KMS-11 (cell line): Measurements from ENCODE around the gene TSPAN18.

Source experiments
- H2AFZ ChIP-seq: fragments of 200-600 bp; sonication (generic); 2 replicates; pipeline ENCODE4 v1.6.1; 2016; ENCODE audit warnings: antibody characterized with exemption, mixed run types, low read depth
- H3K27ac ChIP-seq: fragments of 200-600 bp; sonication (generic); 2 replicates; pipeline ENCODE4 v1.6.1; 2016; ENCODE audit warnings: mild to moderate bottlenecking, mixed run types
- H3K27me3 ChIP-seq: fragments of 200-600 bp; sonication (generic); 2 replicates; pipeline ENCODE4 v1.6.1; 2017; ENCODE audit warnings: mild to moderate bottlenecking, low read depth, mixed run types, moderate library complexity; ENCODE audit not compliant: insufficient read depth
- H3K36me3 ChIP-seq: fragments of 200-600 bp; sonication (generic); 2 replicates; pipeline ENCODE4 v1.6.1; 2017; ENCODE audit warnings: mild to moderate bottlenecking, mixed run types; ENCODE audit not compliant: insufficient read depth
- H3K4me1 ChIP-seq: fragments of 200-600 bp; sonication (generic); 2 replicates; pipeline ENCODE4 v1.6.1; 2016; ENCODE audit warnings: mild to moderate bottlenecking, low read depth, mixed run types; ENCODE audit not compliant: poor library complexity, severe bottlenecking
- H3K4me2 ChIP-seq: fragments of 200-600 bp; sonication (generic); 2 replicates; pipeline ENCODE4 v1.7.0; 2016; ENCODE audit warnings: mild to moderate bottlenecking, mixed run types
- H3K4me3 ChIP-seq: fragments of 200-600 bp; sonication (generic); IDR thresholded peaks from 2 replicates; pipeline ENCODE4 v1.6.1; 2017; ENCODE audit warnings: low read depth, low read length, mixed read lengths; ENCODE audit not compliant: insufficient read depth
- H3K79me2 ChIP-seq: fragments of 200-600 bp; sonication (generic); 2 replicates; pipeline ENCODE4 v1.6.1; 2016; ENCODE audit warnings: low read depth, mixed run types; ENCODE audit not compliant: insufficient read depth
- H3K9ac ChIP-seq: fragments of 200-600 bp; sonication (generic); 2 replicates; pipeline ENCODE4 v1.6.1; 2016; ENCODE audit warnings: mild to moderate bottlenecking, mixed run types
- H4K20me1 ChIP-seq: fragments of 200-600 bp; sonication (generic); 2 replicates; pipeline ENCODE4 v1.6.1; 2016; ENCODE audit warnings: mild to moderate bottlenecking, mixed run types; ENCODE audit not compliant: insufficient read depth
- TF ChIP-seq, protein P1 (sequence below): fragments of 200-600 bp; sonication (generic); conservative IDR thresholded peaks from 2 replicates; pipeline ENCODE4 v1.6.1; 2017; ENCODE audit warnings: low read depth, mild to moderate bottlenecking, antibody characterized with exemption, low read length, moderate library complexity, mixed read lengths

The TSPAN18 gene

DNA sequence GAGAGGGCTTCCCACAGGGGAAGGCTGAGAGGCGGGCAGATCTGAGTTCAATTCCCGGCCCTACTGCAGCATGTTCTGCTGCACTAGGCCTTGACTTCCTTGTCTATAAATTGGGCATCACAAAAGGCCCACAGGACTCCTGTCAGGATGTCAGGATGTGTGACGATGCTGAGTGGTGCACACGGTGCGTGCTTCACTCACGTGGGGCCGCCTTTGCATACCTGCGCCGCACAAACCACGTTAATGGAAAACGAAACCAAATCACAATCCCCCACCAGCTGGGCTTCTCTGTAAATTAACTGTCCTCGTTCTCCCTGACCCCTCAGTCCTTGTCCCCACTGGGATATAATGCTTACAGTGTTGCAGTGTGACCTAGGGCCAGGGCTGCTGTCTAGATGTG is 32.3 kb upstream of the TSPAN18 start:
- H3K36me3 ChIP-seq, result no peaks in the 10 kb centered on the region
- TF ChIP-seq, protein P1, sequence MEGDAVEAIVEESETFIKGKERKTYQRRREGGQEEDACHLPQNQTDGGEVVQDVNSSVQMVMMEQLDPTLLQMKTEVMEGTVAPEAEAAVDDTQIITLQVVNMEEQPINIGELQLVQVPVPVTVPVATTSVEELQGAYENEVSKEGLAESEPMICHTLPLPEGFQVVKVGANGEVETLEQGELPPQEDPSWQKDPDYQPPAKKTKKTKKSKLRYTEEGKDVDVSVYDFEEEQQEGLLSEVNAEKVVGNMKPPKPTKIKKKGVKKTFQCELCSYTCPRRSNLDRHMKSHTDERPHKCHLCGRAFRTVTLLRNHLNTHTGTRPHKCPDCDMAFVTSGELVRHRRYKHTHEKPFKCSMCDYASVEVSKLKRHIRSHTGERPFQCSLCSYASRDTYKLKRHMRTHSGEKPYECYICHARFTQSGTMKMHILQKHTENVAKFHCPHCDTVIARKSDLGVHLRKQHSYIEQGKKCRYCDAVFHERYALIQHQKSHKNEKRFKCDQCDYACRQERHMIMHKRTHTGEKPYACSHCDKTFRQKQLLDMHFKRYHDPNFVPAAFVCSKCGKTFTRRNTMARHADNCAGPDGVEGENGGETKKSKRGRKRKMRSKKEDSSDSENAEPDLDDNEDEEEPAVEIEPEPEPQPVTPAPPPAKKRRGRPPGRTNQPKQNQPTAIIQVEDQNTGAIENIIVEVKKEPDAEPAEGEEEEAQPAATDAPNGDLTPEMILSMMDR, result no peak
- H3K27ac ChIP-seq, result no peak overlapping the region
- H3K4me3 ChIP-seq, result no peak overlapping the region
- no peak overlapping the region for H2AFZ ChIP-seq
- no peaks in the 10 kb centered on the region for H3K4me1 ChIP-seq
- no peak overlapping the region for H3K4me2 ChIP-seq
- no peaks in the 10 kb centered on the region for H3K27me3 ChIP-seq
- no peaks in the 10 kb centered on the region for H3K79me2 ChIP-seq
- no peaks in the 10 kb centered on the region for H4K20me1 ChIP-seq
- no peak overlapping the region for H3K9ac ChIP-seq

DNA sequence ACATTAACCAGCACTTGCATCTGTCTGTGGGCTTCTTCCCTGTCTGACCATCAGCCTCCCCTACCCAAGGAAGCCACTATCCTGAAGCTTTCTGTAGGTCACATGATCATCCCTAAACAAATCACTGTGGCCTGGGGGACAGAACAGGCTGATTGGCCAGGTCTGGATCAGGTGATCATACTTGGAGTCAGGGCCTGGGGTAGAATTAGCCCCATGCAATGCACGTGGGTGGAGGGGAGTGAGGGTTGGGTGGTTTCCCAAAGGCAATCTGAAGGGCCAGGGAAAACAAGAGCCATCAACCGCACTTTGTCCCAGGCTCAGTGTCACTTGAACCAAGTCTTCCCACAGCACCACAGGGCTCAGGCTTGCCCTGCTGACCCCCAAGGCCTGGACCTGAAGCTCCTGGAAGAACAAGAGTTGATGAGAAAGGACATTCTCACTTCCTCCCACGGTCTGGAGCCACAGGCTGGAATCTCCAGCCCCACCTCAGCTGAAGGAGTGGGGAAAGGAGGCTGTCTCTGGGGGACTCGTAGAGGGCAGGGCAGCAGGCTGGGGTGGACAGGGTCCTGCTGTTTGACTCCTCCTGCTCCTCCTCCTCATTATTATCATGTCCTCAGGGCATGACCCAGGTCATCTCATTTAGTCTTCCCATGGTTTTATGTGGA is 31.5 kb upstream of the TSPAN18 start:
- H3K4me2 ChIP-seq, result no peak overlapping the region
- TF ChIP-seq, protein P1, result no peak
- no peaks in the 10 kb centered on the region for H3K27me3 ChIP-seq
- H3K79me2 ChIP-seq, result no peaks in the 10 kb centered on the region
- H3K27ac ChIP-seq, result no peak overlapping the region
- no peak overlapping the region for H2AFZ ChIP-seq
- no peaks in the 10 kb centered on the region for H4K20me1 ChIP-seq
- H3K4me3 ChIP-seq, result no peak overlapping the region
- H3K4me1 ChIP-seq, result no peaks in the 10 kb centered on the region
- H3K36me3 ChIP-seq, result no peaks in the 10 kb centered on the region
- H3K9ac ChIP-seq, result no peak overlapping the region

DNA sequence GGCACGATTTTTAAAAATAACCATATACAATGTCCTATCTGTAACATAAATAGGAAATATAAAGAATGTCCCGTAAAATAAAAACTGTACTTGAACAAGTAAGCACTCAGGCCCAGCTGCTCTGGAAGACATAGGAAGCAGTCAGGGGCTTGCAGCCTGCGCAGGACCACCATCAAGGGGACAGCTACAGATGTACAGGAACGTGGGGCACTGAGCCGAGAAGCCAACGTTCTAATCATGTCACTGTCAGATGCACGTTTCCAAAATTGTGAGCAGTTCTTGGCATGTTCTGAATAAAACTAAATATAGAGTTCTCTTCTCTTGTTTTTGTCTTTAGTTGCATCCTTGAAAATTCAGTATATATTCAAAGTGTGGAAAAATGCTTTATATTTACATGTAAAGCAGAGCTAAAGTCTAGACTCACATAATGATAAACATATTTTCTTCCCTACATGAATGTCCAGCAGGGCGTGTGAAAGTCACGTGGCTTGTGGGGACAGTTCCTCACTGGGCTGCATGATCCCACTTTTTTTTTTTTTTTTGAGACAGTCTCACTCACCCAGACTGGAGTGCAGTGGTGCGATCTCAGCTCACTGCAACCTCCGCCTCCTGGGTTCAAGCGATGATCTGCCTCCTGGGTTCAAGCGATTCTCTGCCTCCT is 28.4 kb upstream of the TSPAN18 start:
- no peaks in the 10 kb centered on the region for H4K20me1 ChIP-seq
- H3K27ac ChIP-seq, result no peak overlapping the region
- no peaks in the 10 kb centered on the region for H3K4me1 ChIP-seq
- H3K36me3 ChIP-seq, result no peaks in the 10 kb centered on the region
- H2AFZ ChIP-seq, result no peak overlapping the region
- no peak overlapping the region for H3K4me2 ChIP-seq
- no peaks in the 10 kb centered on the region for H3K27me3 ChIP-seq
- TF ChIP-seq, protein P1, result no peak
- H3K9ac ChIP-seq, result no peak overlapping the region
- H3K79me2 ChIP-seq, result no peaks in the 10 kb centered on the region
- no peak overlapping the region for H3K4me3 ChIP-seq

DNA sequence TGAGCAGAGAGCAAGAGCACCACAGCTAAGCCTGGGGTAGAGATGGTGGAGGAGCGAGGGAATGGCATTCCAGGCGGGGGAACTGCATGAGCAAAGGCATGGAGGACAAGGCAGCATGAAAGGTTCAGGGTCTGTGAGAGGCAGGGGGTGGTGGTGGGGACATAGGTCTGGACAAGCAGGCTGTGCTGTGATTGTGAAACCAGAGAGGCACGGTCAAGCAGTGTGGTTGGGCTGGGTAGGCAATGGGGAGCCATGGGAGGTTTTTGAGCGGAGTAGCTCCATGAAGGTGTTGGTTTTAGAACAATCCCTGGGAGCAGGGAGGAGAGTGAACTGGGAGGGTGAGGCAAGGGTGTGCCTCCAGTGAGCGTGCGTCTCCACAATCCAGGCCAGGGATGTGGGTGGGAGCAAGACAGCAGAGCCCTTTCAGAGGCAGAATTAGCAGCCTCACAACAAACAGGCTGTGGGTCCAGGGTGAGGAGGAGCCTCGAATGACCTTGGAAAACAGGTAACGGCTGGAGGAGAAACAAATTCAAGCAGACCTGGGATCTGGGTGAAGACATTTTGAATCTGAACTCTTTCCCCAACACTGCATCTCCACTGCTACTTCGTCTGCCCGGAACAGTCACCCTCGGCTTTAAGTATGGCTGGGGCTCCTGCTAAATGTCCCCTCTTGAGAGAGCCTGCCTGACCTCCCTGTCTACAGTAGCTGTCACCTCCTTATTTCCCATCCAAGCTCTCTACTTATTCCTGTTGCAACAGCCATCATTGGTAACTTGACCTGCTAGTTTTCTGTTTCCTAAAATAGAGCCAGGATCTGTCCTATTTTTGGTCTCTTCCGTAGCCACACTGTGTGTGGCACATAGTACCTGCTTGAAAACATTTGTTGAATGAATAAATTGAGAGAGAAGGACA is 27.0 kb upstream of the TSPAN18 start:
- Histone ChIP-seq H3K9ac (no peak overlapping the region), H4K20me1 (no peaks in the 10 kb centered on the region), H2AFZ (no peak overlapping the region), H3K27me3 (no peaks in the 10 kb centered on the region), H3K4me1 (no peaks in the 10 kb centered on the region), H3K4me2 (no peak overlapping the region), H3K4me3 (no peak overlapping the region), H3K36me3 (no peaks in the 10 kb centered on the region), H3K27ac (no peak overlapping the region), H3K79me2 (no peaks in the 10 kb centered on the region)
- TF ChIP-seq, protein P1, result no peak
